SK-N-SH treated with all-trans-retinoic acid at 6 μM for 48 hours (cell line): ENCODE measurements around the gene CCDC183.

Experiments used
- OSR1 ChIP-seq: fragments of 250-450 bp; sonication (Bioruptor Pico); IDR thresholded peaks from 2 replicates; pipeline ENCODE4 v1.8.0; 2022; ENCODE audit warnings: moderate library complexity, mild to moderate bottlenecking, inconsistent platforms
- TCF4 ChIP-seq: fragments of 250-450 bp; sonication (Bioruptor Pico); IDR thresholded peaks from 2 replicates; pipeline ENCODE4 v1.8.0; 2021; ENCODE audit warnings: mild to moderate bottlenecking, moderate library complexity, borderline replicate concordance
- ZNF8 ChIP-seq: fragments of 450-650 bp; formaldehyde crosslinking; IDR thresholded peaks from 2 replicates; pipeline ENCODE4 v1.5.0; 2020; ENCODE audit warnings: mild to moderate bottlenecking, moderate library complexity
- TF ChIP-seq, protein P1 (sequence below): fragments of 250-450 bp; sonication (Bioruptor Pico); IDR thresholded peaks from 2 replicates; pipeline ENCODE4 v1.8.0; 2020; ENCODE audit warnings: mild to moderate bottlenecking, moderate library complexity, borderline replicate concordance
- TF ChIP-seq, protein P2 (sequence below): fragments of 250-450 bp; sonication (Bioruptor Pico); IDR thresholded peaks from 2 replicates; pipeline ENCODE4 v1.5.1; 2020; ENCODE audit warnings: low read depth, mild to moderate bottlenecking, moderate library complexity

DNA sequence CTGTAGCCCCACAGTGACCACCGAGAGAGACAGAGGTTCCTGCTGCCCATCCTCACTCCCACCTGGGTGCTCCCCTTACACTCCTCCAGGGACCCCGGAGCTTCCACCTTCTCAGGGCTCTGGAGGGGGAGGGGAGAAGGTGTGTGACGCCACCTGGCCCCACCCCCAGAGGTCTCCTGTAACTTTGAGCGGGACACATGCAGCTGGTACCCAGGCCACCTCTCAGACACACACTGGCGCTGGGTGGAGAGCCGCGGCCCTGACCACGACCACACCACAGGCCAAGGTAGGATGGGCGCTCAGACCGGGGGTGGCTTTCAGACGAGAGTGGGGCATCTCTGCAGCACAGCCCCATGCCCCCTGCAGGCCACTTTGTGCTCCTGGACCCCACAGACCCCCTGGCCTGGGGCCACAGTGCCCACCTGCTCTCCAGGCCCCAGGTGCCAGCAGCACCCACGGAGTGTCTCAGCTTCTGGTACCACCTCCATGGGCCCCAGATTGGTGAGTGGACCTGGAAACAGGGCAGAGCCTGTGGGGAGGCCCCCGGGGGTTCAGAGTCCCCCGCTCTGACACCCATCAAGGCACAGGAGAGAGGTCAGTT is 60.5 kb downstream of the CCDC183 start:
- TF ChIP-seq, protein P1, sequence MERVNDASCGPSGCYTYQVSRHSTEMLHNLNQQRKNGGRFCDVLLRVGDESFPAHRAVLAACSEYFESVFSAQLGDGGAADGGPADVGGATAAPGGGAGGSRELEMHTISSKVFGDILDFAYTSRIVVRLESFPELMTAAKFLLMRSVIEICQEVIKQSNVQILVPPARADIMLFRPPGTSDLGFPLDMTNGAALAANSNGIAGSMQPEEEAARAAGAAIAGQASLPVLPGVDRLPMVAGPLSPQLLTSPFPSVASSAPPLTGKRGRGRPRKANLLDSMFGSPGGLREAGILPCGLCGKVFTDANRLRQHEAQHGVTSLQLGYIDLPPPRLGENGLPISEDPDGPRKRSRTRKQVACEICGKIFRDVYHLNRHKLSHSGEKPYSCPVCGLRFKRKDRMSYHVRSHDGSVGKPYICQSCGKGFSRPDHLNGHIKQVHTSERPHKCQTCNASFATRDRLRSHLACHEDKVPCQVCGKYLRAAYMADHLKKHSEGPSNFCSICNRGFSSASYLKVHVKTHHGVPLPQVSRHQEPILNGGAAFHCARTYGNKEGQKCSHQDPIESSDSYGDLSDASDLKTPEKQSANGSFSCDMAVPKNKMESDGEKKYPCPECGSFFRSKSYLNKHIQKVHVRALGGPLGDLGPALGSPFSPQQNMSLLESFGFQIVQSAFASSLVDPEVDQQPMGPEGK = no peak
- TF ChIP-seq OSR1 (CRISPR knock-in tag) (no peak), TCF4 (CRISPR knock-in tag) (no peak), ZNF8 (CRISPR knock-in tag) (no peak)
- TF ChIP-seq, protein P2, sequence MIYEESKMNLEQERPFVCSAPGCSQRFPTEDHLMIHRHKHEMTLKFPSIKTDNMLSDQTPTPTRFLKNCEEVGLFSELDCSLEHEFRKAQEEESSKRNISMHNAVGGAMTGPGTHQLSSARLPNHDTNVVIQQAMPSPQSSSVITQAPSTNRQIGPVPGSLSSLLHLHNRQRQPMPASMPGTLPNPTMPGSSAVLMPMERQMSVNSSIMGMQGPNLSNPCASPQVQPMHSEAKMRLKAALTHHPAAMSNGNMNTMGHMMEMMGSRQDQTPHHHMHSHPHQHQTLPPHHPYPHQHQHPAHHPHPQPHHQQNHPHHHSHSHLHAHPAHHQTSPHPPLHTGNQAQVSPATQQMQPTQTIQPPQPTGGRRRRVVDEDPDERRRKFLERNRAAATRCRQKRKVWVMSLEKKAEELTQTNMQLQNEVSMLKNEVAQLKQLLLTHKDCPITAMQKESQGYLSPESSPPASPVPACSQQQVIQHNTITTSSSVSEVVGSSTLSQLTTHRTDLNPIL (CRISPR knock-in tag) = no peak
